ENCODE results near the gene PRKCD. TPM values are rescaled to one million over a fixed set of nuclear protein-coding genes. Genes with fewer than 3 reads are reported as not detected.

Gene PRKCD
- polyA plus RNA-seq, 3 donors from 2014 or later = 14.7 to 36.8 (median 26.1) TPM

DNA sequence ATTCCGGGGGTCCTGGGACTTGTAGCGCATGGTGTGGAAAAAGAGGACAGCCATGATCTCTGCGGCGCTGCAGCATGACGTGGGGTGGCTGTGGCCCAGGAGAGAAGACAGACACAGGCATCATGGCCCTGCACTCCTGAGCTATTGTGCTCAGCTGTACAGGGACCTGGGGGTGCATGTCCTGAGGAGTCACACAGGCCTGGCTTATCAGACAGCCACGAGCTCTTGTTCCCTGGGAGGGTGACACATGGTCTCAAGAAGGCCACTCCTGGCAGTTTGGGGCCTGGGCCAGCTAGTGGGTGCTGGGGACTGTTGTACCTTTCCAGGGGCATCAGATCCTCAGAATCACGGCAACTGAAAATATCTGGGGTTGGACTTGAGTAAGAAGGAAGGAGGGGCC, 81.1 kb downstream of the PRKCD start:
- Mint-ChIP-seq H3K4me3 (no peak overlapping the region), H3K36me3 (peaks cover 0 to 8% (median 4%) of the 10 kb centered on the region in 3 donors), H3K9me3 (no peaks in the 10 kb centered on the region), H3K27me3 (ENCODE audit: low read depth in 3 of 3) (peaks cover 0 to 1% (median 0%) of the 10 kb centered on the region in 3 donors), H3K4me1 (peaks cover 10% of the 10 kb centered on the region in 2 donors), H3K27ac (peak overlapping the region in 1 of 6 donors; percentile 7)
- DNase-seq = no peak

Other genes starting within 250 kb of the PRKCD start
- gene SFMBT1, start 115.1 kb upstream of the PRKCD start, polyA plus RNA-seq = 10 to 100 TPM in 2 of 3 donors, 1 to 10 TPM in 1; 6.6 to 12.9 (median 12.3) TPM
- 10 to 100 TPM; 14.2 to 29.2 (median 21.7) TPM for gene RFT1, start 30.8 kb upstream of the PRKCD start, polyA plus RNA-seq
- 10 to 100 TPM; 52.6 to 75.2 (median 69.3) TPM for gene TKT, start 94.8 kb downstream of the PRKCD start, polyA plus RNA-seq
- 10 to 100 TPM; 36.9 to 80.1 (median 51.8) TPM for gene DCP1A, start 186.3 kb downstream of the PRKCD start, polyA plus RNA-seq